Esophagus squamous epithelium (tissue), 4 donors: ENCODE results near the gene CYP21A2.
"Not testable (repeated sequence)": the region's sequence is repeated elsewhere in the genome, so short reads cannot be mapped to it uniquely, and the experiment has no call there.

Experiments used
- CTCF ChIP-seq, 6 experiments: fragments of 450-650 bp in 4 of 6; fragments of 200-600 bp in 2 of 6; sonication (generic) in 2 of 6; IDR thresholded peaks; one replicate each; pipeline ENCODE4 v1.5.1; 2016 to 2019; ENCODE audit warnings: antibody characterized with exemption in 6 of 6, mild to moderate bottlenecking in 4 of 6, moderate library complexity in 4 of 6
- POLR2A ChIP-seq, 4 donors: fragments of 450-650 bp; IDR thresholded peaks; one replicate each; pipeline ENCODE4 v1.6.1; 2017; ENCODE audit warnings: antibody characterized with exemption in 4 of 4, mild to moderate bottlenecking in 4 of 4, moderate library complexity in 3 of 4

GRCh38 chr6:32038878-32039277 is 663 bp downstream of the CYP21A2 start:
- not testable (repeated sequence) for TF ChIP-seq POLR2A, CTCF (IDR thresholded peaks at IDR 0.05)
